ENCODE results near the gene AP1S2.

Gene AP1S2

DNA sequence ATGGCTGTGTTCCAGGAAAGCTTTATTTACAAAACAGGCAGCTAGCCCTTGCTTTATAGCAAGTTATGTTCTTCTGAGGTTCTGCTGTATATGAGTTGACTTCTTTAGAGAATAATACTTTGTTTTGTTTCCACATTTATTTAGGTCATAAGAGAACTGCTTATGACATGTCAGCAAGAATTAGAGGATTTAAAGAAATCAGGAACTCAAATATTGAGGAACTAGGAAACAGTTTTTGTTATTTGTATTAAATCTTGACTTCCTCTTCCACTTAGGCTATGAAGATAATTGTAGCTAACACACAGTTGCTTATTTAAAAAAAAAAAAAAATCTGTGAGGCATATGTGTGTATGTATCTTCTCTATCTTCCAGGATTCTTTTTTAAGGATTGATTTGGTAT, 50.0 kb downstream of the AP1S2 start:
- no peak for FAIRE-seq

DNA sequence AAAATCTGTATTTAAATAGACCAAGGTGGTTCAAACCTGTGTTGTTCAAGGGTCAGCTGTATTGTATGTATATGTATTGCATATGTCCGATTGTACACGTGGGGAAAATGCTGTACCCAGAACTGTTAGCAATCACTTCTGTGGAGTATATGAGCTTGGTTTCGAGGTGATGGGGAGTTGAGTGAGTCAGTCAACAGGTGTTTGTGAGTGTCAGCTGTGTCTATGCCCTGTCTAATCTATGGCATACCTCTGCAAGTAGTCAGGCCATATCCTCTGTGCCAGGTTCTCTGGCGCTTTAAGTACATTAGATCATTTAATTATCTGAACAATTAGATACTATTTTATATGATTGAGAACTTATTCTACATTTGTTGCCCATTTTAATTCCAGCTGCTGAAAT, 56.9 kb downstream of the AP1S2 start:
- no peak for FAIRE-seq

DNA sequence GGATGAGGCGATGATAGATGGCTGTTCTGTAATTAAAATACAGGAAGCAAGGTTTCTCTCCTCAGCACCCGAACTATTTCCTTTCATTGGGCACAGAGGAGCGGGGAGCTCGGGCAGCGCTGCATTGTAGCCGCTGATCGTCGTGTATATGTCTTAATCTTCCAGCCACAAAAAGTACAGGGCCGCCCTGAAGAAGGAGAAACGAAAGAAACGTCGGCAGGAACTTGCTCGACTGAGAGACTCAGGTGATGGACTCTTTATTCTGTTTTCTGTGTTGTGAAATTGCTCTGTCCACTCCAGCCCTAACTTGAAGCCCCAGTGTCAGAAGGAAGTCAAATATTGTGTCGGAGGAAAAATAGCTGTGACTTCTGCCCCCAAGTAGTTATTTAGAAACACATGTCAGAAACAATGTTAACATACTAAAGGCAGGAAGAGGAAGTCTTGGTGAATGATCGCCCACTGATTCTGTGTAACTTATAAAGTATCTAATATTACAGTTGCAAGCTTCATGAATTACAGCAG, 63.8 kb downstream of the AP1S2 start:
- FAIRE-seq: no peak

DNA sequence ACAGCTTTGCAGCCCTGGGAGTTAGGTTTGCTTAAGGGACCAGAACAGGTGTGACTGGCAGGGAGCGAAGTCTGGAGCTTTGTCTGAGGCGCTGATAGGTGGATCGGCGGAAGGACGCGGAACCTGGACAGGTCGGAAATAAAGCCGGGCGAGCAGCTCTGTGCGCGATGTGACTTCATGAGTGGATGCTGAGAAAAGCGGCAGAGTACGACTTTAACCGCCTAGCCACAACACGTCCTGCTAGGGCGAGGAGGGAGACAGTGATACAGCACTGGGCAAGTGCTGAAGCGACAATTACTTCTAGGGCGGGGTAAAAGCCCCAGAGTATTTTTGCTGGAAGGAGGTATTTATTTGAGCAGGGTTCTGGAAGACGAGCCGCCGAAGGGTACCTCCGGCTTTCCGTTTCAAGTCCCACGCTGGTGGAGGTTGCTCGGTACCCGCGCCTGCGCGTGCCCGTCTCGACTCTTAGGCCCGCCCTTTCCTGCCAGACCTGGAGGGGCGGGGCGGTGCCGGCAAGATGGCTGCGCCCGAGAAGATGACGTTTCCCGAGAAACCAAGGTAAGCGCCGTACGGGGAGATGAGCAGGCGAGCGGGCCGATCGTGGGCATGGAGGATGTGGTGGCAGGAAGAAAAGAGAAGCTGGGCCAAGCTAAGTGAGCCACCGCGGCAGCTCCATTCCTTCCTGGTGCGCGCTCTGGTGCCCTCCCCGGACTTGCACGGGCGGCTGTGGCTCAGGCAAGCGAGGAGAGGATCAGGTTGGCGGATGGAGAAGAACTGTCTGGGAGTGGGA, 64.4 kb downstream of the AP1S2 start, which contains the start of gene ZRSR2:
Gene ZRSR2 (plus strand): TSS at position 506 of the 790 bp plus-strand sequence. CDS start 12 bp downstream, at position 518.
- peak; percentile 46 for FAIRE-seq

DNA sequence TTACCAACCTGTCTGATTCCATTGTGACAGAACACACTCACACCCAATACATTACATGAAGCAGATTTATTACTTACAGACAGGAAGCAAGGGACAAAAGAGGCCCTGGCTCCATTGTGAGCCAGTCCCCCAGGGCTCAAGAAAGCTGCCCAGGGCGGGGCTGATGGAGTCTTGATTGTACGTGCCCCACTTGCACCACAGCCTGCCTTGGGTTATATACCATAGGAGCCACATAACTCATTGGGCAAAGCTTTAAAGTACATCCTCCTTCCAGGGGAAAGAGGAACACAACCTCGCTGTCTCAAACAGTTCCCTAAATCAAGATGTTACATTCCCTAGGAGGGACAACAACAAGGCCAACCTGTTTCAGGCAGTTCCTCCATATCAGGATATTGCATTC, 67.7 kb downstream of the AP1S2 start:
- no peak for FAIRE-seq

DNA sequence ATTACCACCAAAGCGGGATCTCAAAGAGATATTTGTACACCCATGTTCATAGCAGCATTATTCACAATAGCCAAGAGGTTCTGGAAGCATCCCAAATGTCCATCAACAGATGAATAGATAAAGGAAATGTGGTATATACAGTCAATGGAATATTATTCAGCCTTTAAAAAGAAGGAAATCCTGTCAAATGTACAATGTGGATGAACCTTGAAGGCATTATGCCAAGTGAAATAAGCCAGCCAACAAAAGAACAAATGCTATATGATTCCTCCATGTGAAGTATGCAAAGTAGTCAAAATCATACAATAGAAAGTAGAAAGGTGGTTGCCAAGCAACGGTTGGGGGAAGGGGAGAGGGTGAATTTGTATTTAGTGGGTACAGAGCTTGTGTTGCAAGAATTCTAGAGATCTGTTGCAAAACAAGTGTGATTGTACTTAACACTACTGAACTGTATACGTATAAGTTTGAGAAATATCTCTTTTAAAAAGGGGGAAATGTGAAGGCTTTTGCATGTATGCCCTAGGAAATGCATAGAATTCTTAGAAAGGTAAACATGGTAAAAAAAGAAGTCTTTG, 69.3 kb downstream of the AP1S2 start:
- FAIRE-seq: no peak

DNA sequence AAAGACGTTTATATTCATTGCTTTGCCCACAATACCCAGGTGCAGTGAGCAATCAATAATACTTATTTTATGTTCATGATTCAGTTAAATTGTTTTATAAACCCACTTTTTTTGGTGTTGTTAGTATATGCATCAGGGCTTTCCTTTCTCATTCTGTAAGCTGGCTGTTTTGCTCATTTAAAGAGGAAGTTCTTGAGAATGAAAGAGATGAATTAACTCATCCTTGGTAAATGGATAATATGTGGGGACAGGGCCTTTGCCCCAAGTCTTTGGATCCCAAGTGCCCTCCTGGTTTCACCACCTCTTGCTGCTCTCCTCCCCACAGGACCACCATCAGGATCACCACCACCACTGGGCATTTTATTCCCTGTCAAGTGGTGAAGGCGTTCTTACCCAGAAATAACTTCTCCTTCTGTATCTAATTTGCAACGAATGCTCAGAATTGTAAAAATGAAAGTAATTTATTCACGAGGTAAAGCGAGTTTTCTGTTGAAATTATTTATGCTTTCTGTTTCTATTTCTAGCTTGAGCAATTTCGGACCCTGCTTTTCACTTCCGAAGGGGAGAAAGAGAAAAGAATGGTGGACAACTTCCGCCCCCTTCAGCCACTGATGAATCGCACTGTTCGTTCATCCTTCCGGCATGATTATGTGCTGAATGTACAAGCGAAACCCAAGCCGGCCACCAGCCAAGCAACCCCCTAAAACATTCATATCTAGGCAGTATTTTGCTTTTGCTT, 72.5 kb downstream of the AP1S2 start:
- no peak for FAIRE-seq

Data from endometrium (tissue), 2 donors.